ENCODE measurements around the gene SNX27.

Gene SNX27

GRCh38 chr1:151718011-151718431 lies 106.2 kb downstream of the SNX27 start:
- Histone ChIP-seq H3K4me1 (ENCODE audit: insufficient read depth, poor library complexity, severe bottlenecking) (peaks cover 4% of the 10 kb centered on the region), H3K27me3 (ENCODE audit: insufficient read depth, poor library complexity, severe bottlenecking) (peaks cover 7% of the 10 kb centered on the region), H3K27ac (ENCODE audit: poor library complexity, severe bottlenecking) (no peak overlapping the region), H3K9me3 (ENCODE audit: severe bottlenecking) (no peaks in the 10 kb centered on the region), H3K4me3 (ENCODE audit: severe bottlenecking) (no peak overlapping the region), H3K36me3 (ENCODE audit: low read depth) (no peaks in the 10 kb centered on the region)
- TF ChIP-seq, protein P1, sequence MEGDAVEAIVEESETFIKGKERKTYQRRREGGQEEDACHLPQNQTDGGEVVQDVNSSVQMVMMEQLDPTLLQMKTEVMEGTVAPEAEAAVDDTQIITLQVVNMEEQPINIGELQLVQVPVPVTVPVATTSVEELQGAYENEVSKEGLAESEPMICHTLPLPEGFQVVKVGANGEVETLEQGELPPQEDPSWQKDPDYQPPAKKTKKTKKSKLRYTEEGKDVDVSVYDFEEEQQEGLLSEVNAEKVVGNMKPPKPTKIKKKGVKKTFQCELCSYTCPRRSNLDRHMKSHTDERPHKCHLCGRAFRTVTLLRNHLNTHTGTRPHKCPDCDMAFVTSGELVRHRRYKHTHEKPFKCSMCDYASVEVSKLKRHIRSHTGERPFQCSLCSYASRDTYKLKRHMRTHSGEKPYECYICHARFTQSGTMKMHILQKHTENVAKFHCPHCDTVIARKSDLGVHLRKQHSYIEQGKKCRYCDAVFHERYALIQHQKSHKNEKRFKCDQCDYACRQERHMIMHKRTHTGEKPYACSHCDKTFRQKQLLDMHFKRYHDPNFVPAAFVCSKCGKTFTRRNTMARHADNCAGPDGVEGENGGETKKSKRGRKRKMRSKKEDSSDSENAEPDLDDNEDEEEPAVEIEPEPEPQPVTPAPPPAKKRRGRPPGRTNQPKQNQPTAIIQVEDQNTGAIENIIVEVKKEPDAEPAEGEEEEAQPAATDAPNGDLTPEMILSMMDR (IDR thresholded peaks at IDR 0.05; ENCODE audit: poor library complexity, severe bottlenecking) = no peak
- no peak for ATAC-seq (ENCODE audit: low read depth)
- no peak for DNase-seq (ENCODE audit: low spot score)

- peaks cover 3% of the 10 kb centered on the region for H3K4me1 ChIP-seq (ENCODE audit: insufficient read depth, poor library complexity, severe bottlenecking)
- DNase-seq (ENCODE audit: low spot score) = no peak
- no peak for ATAC-seq (ENCODE audit: low read depth)
- H3K27ac ChIP-seq (ENCODE audit: poor library complexity, severe bottlenecking) = no peak overlapping the region
- H3K4me3 ChIP-seq (ENCODE audit: severe bottlenecking) = no peak overlapping the region
- no peaks in the 10 kb centered on the region for H3K36me3 ChIP-seq (ENCODE audit: low read depth)
- H3K27me3 ChIP-seq (ENCODE audit: insufficient read depth, poor library complexity, severe bottlenecking) = peaks cover 7% of the 10 kb centered on the region
- TF ChIP-seq, protein P1 (IDR thresholded peaks at IDR 0.05; ENCODE audit: poor library complexity, severe bottlenecking) = no peak
- no peaks in the 10 kb centered on the region for H3K9me3 ChIP-seq (ENCODE audit: severe bottlenecking)
Observed at GRCh38 chr1:151718666-151719065, 106.8 kb downstream of the SNX27 start.

DNA sequence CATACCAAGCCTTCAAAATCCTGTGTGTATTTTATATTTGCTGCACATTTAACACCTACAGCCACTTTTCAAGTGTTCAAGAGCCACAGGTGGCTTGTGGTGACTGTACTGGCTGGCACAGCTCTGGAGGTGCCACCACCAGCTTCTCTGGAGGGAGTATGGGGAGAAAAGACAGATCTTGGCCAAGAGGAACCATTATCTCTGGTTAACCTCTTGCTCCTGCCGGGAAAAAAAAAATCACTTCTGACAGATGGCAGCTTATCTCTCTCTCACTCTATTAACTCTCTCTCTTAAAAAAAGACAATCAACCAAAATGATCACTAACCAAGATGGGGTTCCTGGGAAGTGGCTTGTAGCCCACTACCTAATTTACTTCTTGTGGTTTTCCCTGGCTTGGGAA lies 108.3 kb downstream of the SNX27 start:
- H3K4me1 ChIP-seq (ENCODE audit: insufficient read depth, poor library complexity, severe bottlenecking) = no peaks in the 10 kb centered on the region
- no peaks in the 10 kb centered on the region for H3K9me3 ChIP-seq (ENCODE audit: severe bottlenecking)
- H3K27me3 ChIP-seq (ENCODE audit: insufficient read depth, poor library complexity, severe bottlenecking) = peaks cover 7% of the 10 kb centered on the region
- DNase-seq (ENCODE audit: low spot score) (no peak), ATAC-seq (ENCODE audit: low read depth) (no peak)
- no peak overlapping the region for H3K27ac ChIP-seq (ENCODE audit: poor library complexity, severe bottlenecking)
- TF ChIP-seq, protein P1 (IDR thresholded peaks at IDR 0.05; ENCODE audit: poor library complexity, severe bottlenecking) = no peak
- no peak overlapping the region for H3K4me3 ChIP-seq (ENCODE audit: severe bottlenecking)
- H3K36me3 ChIP-seq (ENCODE audit: low read depth) = no peaks in the 10 kb centered on the region

DNA sequence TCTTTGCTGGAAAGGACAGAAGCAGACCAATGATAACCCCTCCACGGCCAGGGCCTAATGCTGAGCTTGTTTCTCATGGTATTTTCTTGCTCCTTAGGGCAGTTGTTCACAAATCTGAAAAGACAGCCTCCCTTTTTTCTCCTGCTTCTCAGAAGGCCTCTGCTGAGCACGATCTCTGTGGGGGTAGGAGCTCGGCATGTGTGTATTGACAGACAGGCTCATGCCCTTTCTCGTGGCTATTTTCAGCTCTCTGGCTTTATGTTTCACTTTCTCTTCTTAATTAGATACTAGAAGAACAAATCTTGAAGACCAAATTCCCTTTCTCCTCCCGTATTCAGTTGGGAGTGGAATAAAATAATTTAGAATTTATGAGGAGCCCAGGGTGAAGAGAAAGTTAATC lies 108.7 kb downstream of the SNX27 start:
- H3K27me3 ChIP-seq (ENCODE audit: insufficient read depth, poor library complexity, severe bottlenecking) = peaks cover 7% of the 10 kb centered on the region
- no peak for ATAC-seq (ENCODE audit: low read depth)

More for the DNA sequence above, 108.7 kb downstream of the SNX27 start:
- H3K27ac ChIP-seq (ENCODE audit: poor library complexity, severe bottlenecking) = no peak overlapping the region
- no peak for DNase-seq (ENCODE audit: low spot score)
- TF ChIP-seq, protein P1 (IDR thresholded peaks at IDR 0.05; ENCODE audit: poor library complexity, severe bottlenecking) = no peak
- no peak overlapping the region for H3K4me3 ChIP-seq (ENCODE audit: severe bottlenecking)
- H3K9me3 ChIP-seq (ENCODE audit: severe bottlenecking) = no peaks in the 10 kb centered on the region
- no peaks in the 10 kb centered on the region for H3K36me3 ChIP-seq (ENCODE audit: low read depth)
- H3K4me1 ChIP-seq (ENCODE audit: insufficient read depth, poor library complexity, severe bottlenecking) = no peaks in the 10 kb centered on the region

All from RWPE2 (cell line).